Measurements from ENCODE around the gene MAGOHB. TPM values are rescaled to one million over a fixed set of nuclear protein-coding genes. Genes with fewer than 3 reads are reported as not detected.

Gene MAGOHB
- total RNA-seq, 1 experiment from 2014 or later: 64.5 TPM

DNA sequence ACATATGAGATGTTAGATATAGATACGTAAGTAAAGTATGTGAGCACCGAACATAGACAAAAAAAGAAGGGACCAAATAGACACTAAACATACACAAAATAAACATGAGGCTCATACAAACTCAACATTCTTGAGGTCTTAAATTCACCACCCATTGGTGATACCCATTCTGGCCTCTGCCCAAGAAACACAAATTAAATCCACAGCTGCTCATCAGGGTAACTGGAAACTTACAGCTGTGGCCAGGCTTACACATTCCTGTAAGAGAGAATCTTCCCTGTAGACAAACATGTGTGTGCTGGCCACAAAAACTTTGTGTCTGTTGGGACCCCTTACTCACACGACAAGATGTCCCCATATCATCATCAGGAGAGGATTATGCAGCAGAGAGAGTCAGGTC, 22.4 kb downstream of the MAGOHB start:
- Histone ChIP-seq H4K91ac (ENCODE audit: insufficient read length, low read depth, low read length) (no peak overlapping the region), H2AK5ac (ENCODE audit: insufficient read length, low read length) (no peak overlapping the region), H2BK5ac (ENCODE audit: insufficient read length, low read length) (no peak overlapping the region), H2BK20ac (ENCODE audit: low read depth, low read length, poor library complexity, severe bottlenecking) (no peak overlapping the region), H4K8ac (replicated peaks; ENCODE audit: insufficient read length, low read depth, low read length) (no peak overlapping the region), H3K4me1 (ENCODE audit: insufficient read depth, low read length) (no peaks in the 10 kb centered on the region), H3K79me2 (ENCODE audit: insufficient read depth, low read length) (no peaks in the 10 kb centered on the region), H3K9ac (ENCODE audit: extremely low read depth, insufficient read length, low read length) (no peak overlapping the region), H3K27me3 (ENCODE audit: insufficient read depth, low read length) (no peaks in the 10 kb centered on the region), H3K23me2 (ENCODE audit: insufficient read length, low read depth, low read length, poor library complexity, severe bottlenecking) (no peaks in the 10 kb centered on the region), H2BK120ac (ENCODE audit: low read depth, low read length, poor library complexity, severe bottlenecking) (no peak overlapping the region), H3K79me1 (ENCODE audit: insufficient read depth, low read depth, low read length, poor library complexity, severe bottlenecking) (no peaks in the 10 kb centered on the region), H2BK15ac (ENCODE audit: low read depth, low read length) (no peak overlapping the region), H3K9me3 (ENCODE audit: control insufficient read depth, low read depth, low read length) (no peaks in the 10 kb centered on the region), H3K14ac (ENCODE audit: insufficient read depth, low read length) (no peak overlapping the region), H4K5ac (ENCODE audit: insufficient read length, low read depth, low read length) (no peak overlapping the region), H3K4me2 (ENCODE audit: insufficient read depth, insufficient read length, low read length) (no peak overlapping the region), H2BK12ac (ENCODE audit: insufficient read length, low read depth, low read length) (no peak overlapping the region), H3K23ac (ENCODE audit: insufficient read length, low read depth, low read length) (no peak overlapping the region), H3K56ac (ENCODE audit: insufficient read length, low read depth, low read length) (no peak overlapping the region), H4K20me1 (ENCODE audit: control insufficient read depth, insufficient read depth, insufficient read length) (no peaks in the 10 kb centered on the region), H3K4ac (ENCODE audit: low read depth, low read length) (no peak overlapping the region), H3T11ph (ENCODE audit: low read length) (no peak overlapping the region), H3K27ac (ENCODE audit: insufficient read length, low read depth, low read length) (no peak overlapping the region), H2AFZ (ENCODE audit: low read length) (no peak overlapping the region), H3K18ac (ENCODE audit: insufficient read length, low read depth, low read length) (no peak overlapping the region)
- no peak overlapping the region for H3K4me3 Mint-ChIP-seq
- H3K27me3 Mint-ChIP-seq (ENCODE audit: low read depth): no peaks in the 10 kb centered on the region
- H3K4me1 Mint-ChIP-seq: no peaks in the 10 kb centered on the region
- H3K9me3 Mint-ChIP-seq: no peaks in the 10 kb centered on the region
- no peak for DNase-seq
- H3K27ac Mint-ChIP-seq: no peak overlapping the region
- TF ChIP-seq, protein P1, sequence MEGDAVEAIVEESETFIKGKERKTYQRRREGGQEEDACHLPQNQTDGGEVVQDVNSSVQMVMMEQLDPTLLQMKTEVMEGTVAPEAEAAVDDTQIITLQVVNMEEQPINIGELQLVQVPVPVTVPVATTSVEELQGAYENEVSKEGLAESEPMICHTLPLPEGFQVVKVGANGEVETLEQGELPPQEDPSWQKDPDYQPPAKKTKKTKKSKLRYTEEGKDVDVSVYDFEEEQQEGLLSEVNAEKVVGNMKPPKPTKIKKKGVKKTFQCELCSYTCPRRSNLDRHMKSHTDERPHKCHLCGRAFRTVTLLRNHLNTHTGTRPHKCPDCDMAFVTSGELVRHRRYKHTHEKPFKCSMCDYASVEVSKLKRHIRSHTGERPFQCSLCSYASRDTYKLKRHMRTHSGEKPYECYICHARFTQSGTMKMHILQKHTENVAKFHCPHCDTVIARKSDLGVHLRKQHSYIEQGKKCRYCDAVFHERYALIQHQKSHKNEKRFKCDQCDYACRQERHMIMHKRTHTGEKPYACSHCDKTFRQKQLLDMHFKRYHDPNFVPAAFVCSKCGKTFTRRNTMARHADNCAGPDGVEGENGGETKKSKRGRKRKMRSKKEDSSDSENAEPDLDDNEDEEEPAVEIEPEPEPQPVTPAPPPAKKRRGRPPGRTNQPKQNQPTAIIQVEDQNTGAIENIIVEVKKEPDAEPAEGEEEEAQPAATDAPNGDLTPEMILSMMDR (conservative IDR thresholded peaks at IDR 0.05): no peak
- peaks cover 0 to 15% (median 8%) of the 10 kb centered on the region in 3 experiments; a peak in 5 of 7 replicates for H3K36me3 Mint-ChIP-seq (ENCODE audit: insufficient read depth in 1 of 3, low read depth in 3 of 3)
- WGBS (ENCODE audit: extremely low coverage, insufficient read length, low lambda C conversion rate): no CpG with 5 or more reads among the region's 3 CpGs
